BLaER1 treated with 17β-estradiol and CSF1 and Interleukin-3, amounts not matched to agents 10 nM and 100 nM (cell line): ENCODE measurements around the gene RNU6-7.

Experiments used
- H3K27ac ChIP-seq, 11 experiments: shearing (Covaris generic); formaldehyde crosslinking; 2 replicates each; pipeline ENCODE4 v1.8.1; 2022
- H3K27me3 ChIP-seq, 11 experiments: shearing (Covaris generic); formaldehyde crosslinking; 2 replicates each; pipeline ENCODE4 v1.8.1; 2022
- H3K36me3 ChIP-seq, 11 experiments: shearing (Covaris generic); formaldehyde crosslinking; 2 replicates each; pipeline ENCODE4 v1.8.1; 2022
- H3K4me1 ChIP-seq, 10 experiments: shearing (Covaris generic); formaldehyde crosslinking; 2 replicates each; pipeline ENCODE4 v1.8.1; 2022
- H3K4me2 ChIP-seq, 11 experiments: shearing (Covaris generic); formaldehyde crosslinking; 2 replicates each; pipeline ENCODE4 v1.8.1; 2022
- H3K4me3 ChIP-seq, 10 experiments: shearing (Covaris generic); formaldehyde crosslinking; 2 replicates each; pipeline ENCODE4 v1.8.1; 2022
- H3K9ac ChIP-seq, 11 experiments: shearing (Covaris generic); formaldehyde crosslinking; 2 replicates each; pipeline ENCODE4 v1.8.1; 2022
- H3K9me3 ChIP-seq, 11 experiments: shearing (Covaris generic); formaldehyde crosslinking; replicated peaks in 1 of 11; 2 replicates each; pipeline ENCODE4 v1.8.1; 2022
- H4K20me1 ChIP-seq, 11 experiments: shearing (Covaris generic); formaldehyde crosslinking; 2 replicates each; pipeline ENCODE4 v1.8.1; 2022
- Cebpa-rat ChIP-seq, 11 experiments: shearing (Covaris generic); IDR thresholded peaks; 2 replicates each; pipeline ENCODE4 v1.8.1; 2022

The RNU6-7 gene

GRCh38 chr14:32201816-32202490 is at the start of gene RNU6-7:
TSS of gene RNU6-7 (plus strand) at chr14:32202045.
- Histone ChIP-seq H3K9me3 (no peaks in the 10 kb centered on the region), H3K27me3 (peaks cover 0 to 26% (median 4%) of the 10 kb centered on the region in 11 experiments; a peak in 9 of 22 replicates), H3K4me3 (peak within 1 kb of the TSS; percentile 49 to 81 (median 76)), H3K36me3 (no peaks in the 10 kb centered on the region), H3K4me2 (peak within 1 kb of the TSS; percentile 87 to 99 (median 93)), H3K27ac (peak within 1 kb of the TSS; percentile 10 to 97 (median 92); a peak in 21 of 22 replicates), H3K4me1 (peaks cover 27 to 62% (median 40%) of the 10 kb centered on the region in 10 experiments), H4K20me1 (no peaks in the 10 kb centered on the region), H3K9ac (peak within 1 kb of the TSS; percentile 52 to 96 (median 92); a peak in 21 of 22 replicates)
- no peak for TF ChIP-seq Cebpa-rat (IDR thresholded peaks at IDR 0.05)

GRCh38 chr14:32166029-32166428 is 35.8 kb upstream of the RNU6-7 start:
- Histone ChIP-seq H3K4me2 (no peak overlapping the region), H3K9me3 (no peaks in the 10 kb centered on the region), H3K36me3 (no peaks in the 10 kb centered on the region), H3K4me1 (no peaks in the 10 kb centered on the region), H3K27ac (no peak overlapping the region), H3K27me3 (no peaks in the 10 kb centered on the region), H3K4me3 (no peak overlapping the region), H3K9ac (no peak overlapping the region), H4K20me1 (no peaks in the 10 kb centered on the region)
- no peak for TF ChIP-seq Cebpa-rat (IDR thresholded peaks at IDR 0.05)

GRCh38 chr14:32166924-32167323 is 34.9 kb upstream of the RNU6-7 start:
- Histone ChIP-seq H3K4me1 (no peaks in the 10 kb centered on the region), H4K20me1 (no peaks in the 10 kb centered on the region), H3K4me2 (no peak overlapping the region), H3K36me3 (no peaks in the 10 kb centered on the region), H3K4me3 (no peak overlapping the region), H3K9ac (no peak overlapping the region), H3K27ac (no peak overlapping the region), H3K9me3 (no peaks in the 10 kb centered on the region), H3K27me3 (no peaks in the 10 kb centered on the region)
- TF ChIP-seq Cebpa-rat (IDR thresholded peaks at IDR 0.05): no peak

- Histone ChIP-seq H4K20me1 (no peaks in the 10 kb centered on the region), H3K27me3 (no peaks in the 10 kb centered on the region), H3K4me1 (no peaks in the 10 kb centered on the region), H3K4me3 (no peak overlapping the region), H3K9me3 (no peaks in the 10 kb centered on the region), H3K36me3 (no peaks in the 10 kb centered on the region), H3K9ac (no peak overlapping the region), H3K4me2 (no peak overlapping the region), H3K27ac (no peak overlapping the region)
- no peak for TF ChIP-seq Cebpa-rat (IDR thresholded peaks at IDR 0.05)
Measured at GRCh38 chr14:32167907-32168306, 33.9 kb upstream of the RNU6-7 start.

GRCh38 chr14:32169191-32169590 is 32.7 kb upstream of the RNU6-7 start:
- Histone ChIP-seq H3K27me3 (no peaks in the 10 kb centered on the region), H3K27ac (no peak overlapping the region), H3K9ac (no peak overlapping the region), H3K9me3 (no peaks in the 10 kb centered on the region), H3K4me1 (no peaks in the 10 kb centered on the region), H3K4me3 (no peak overlapping the region), H4K20me1 (no peaks in the 10 kb centered on the region), H3K4me2 (no peak overlapping the region), H3K36me3 (no peaks in the 10 kb centered on the region)
- TF ChIP-seq Cebpa-rat (IDR thresholded peaks at IDR 0.05): no peak

GRCh38 chr14:32171469-32171868 is 30.4 kb upstream of the RNU6-7 start:
- no peak overlapping the region for H3K4me3 ChIP-seq
- no peaks in the 10 kb centered on the region for H3K27me3 ChIP-seq
- H4K20me1 ChIP-seq: no peaks in the 10 kb centered on the region
- no peak overlapping the region for H3K4me2 ChIP-seq
- H3K36me3 ChIP-seq: no peaks in the 10 kb centered on the region
- H3K27ac ChIP-seq: no peak overlapping the region
- no peak for TF ChIP-seq Cebpa-rat (IDR thresholded peaks at IDR 0.05)
- H3K4me1 ChIP-seq: no peaks in the 10 kb centered on the region
- no peak overlapping the region for H3K9ac ChIP-seq
- H3K9me3 ChIP-seq: no peaks in the 10 kb centered on the region

GRCh38 chr14:32183151-32184058 is 18.4 kb upstream of the RNU6-7 start:
- H3K9ac ChIP-seq: no peak overlapping the region
- H3K9me3 ChIP-seq: peaks cover 23 to 43% (median 38%) of the 10 kb centered on the region in 11 experiments
- H3K4me3 ChIP-seq: no peak overlapping the region
- H3K36me3 ChIP-seq: no peaks in the 10 kb centered on the region
- no peaks in the 10 kb centered on the region for H4K20me1 ChIP-seq
- no peaks in the 10 kb centered on the region for H3K27me3 ChIP-seq
- H3K4me2 ChIP-seq: no peak overlapping the region
- no peak for TF ChIP-seq Cebpa-rat (IDR thresholded peaks at IDR 0.05)
- H3K4me1 ChIP-seq: peaks cover 0 to 5% (median 0%) of the 10 kb centered on the region in 10 experiments; a peak in 1 of 20 replicates
- no peak overlapping the region for H3K27ac ChIP-seq

- H3K4me2 ChIP-seq: no peak overlapping the region
- no peaks in the 10 kb centered on the region for H3K36me3 ChIP-seq
- no peak for TF ChIP-seq Cebpa-rat (IDR thresholded peaks at IDR 0.05)
- no peaks in the 10 kb centered on the region for H3K27me3 ChIP-seq
- H3K4me3 ChIP-seq: no peak overlapping the region
- H4K20me1 ChIP-seq: no peaks in the 10 kb centered on the region
- H3K9ac ChIP-seq: no peak overlapping the region
- no peak overlapping the region for H3K27ac ChIP-seq
- peaks cover 16 to 27% (median 23%) of the 10 kb centered on the region in 11 experiments for H3K9me3 ChIP-seq
- peaks cover 0 to 9% (median 0%) of the 10 kb centered on the region in 10 experiments; a peak in 6 of 20 replicates for H3K4me1 ChIP-seq
Measured at GRCh38 chr14:32185097-32185496, 16.7 kb upstream of the RNU6-7 start.

GRCh38 chr14:32186248-32186647 is 15.6 kb upstream of the RNU6-7 start:
- Histone ChIP-seq H3K4me1 (peaks cover 0 to 21% (median 3%) of the 10 kb centered on the region in 10 experiments; a peak in 9 of 20 replicates), H3K9me3 (peaks cover 15 to 22% (median 18%) of the 10 kb centered on the region in 11 experiments), H3K27me3 (no peaks in the 10 kb centered on the region), H3K4me2 (no peak overlapping the region; a peak in 1 of 22 replicates), H3K36me3 (no peaks in the 10 kb centered on the region), H3K9ac (no peak overlapping the region), H3K4me3 (no peak overlapping the region), H4K20me1 (no peaks in the 10 kb centered on the region), H3K27ac (no peak overlapping the region)
- TF ChIP-seq Cebpa-rat (IDR thresholded peaks at IDR 0.05): no peak
